HepG2 (cell line): ENCODE data around the gene MYL11. TPM values are rescaled to one million over a fixed set of nuclear protein-coding genes. Genes with fewer than 3 reads are reported as not detected.

Experiments used
- CHD4 ChIP-seq: fragments of 200-600 bp; sonication (generic); IDR thresholded peaks from 2 replicates; pipeline ENCODE4 v1.7.0; 2017; ENCODE audit warnings: mild to moderate bottlenecking, low read length, borderline replicate concordance
- FOXK2 ChIP-seq: fragments of 450-650 bp; IDR thresholded peaks from 2 replicates; pipeline ENCODE4 v1.6.1; 2016
- KDM3A ChIP-seq: IDR thresholded peaks from 2 replicates; pipeline ENCODE4 v1.6.1; 2018; ENCODE audit warnings: low read depth, missing compliant biosample characterization
- PHF5A ChIP-seq: IDR thresholded peaks from one replicate; pipeline ENCODE4 v1.6.1; 2018; ENCODE audit warnings: low read depth, missing genetic modification reagents; ENCODE audit not compliant: unreplicated experiment
- SATB2 ChIP-seq: sonication (generic); formaldehyde crosslinking; IDR thresholded peaks from 2 replicates; pipeline ENCODE4 v1.5.0; 2020; ENCODE audit warnings: missing genetic modification reagents
- SIN3A ChIP-seq: IDR thresholded peaks from 2 replicates; pipeline ENCODE4 v1.6.1; 2011; ENCODE audit warnings: low read depth, mild to moderate bottlenecking, control low read depth, low read length, borderline replicate concordance
- SIX4 ChIP-seq: sonication (generic); formaldehyde crosslinking; IDR thresholded peaks from 2 replicates; pipeline ENCODE4 v1.4.0; 2020; ENCODE audit warnings: missing genetic modification reagents
- SOX13 ChIP-seq, 3 experiments: fragments of 450-650 bp in 1 of 3; sonication (generic) in 1 of 3; formaldehyde crosslinking in 1 of 3; IDR thresholded peaks in 2 of 3; conservative IDR thresholded peaks in 1 of 3; 2 replicates each; pipeline versions ENCODE4 v1.5.0 to v1.6.1; 2016 to 2020; ENCODE audit warnings: antibody characterized with exemption in 1 of 3, mild to moderate bottlenecking in 1 of 3, missing compliant biosample characterization in 1 of 3, missing genetic modification reagents in 1 of 3, moderate library complexity in 1 of 3
- ZC3H13 ChIP-seq: sonication (generic); formaldehyde crosslinking; IDR thresholded peaks from 2 replicates; pipeline ENCODE4 v1.8.1; 2023; ENCODE audit warnings: mild to moderate bottlenecking, missing genetic modification reagents, moderate library complexity
- ZNF12 ChIP-seq: sonication (generic); formaldehyde crosslinking; IDR thresholded peaks from 2 replicates; pipeline ENCODE4 v1.5.0; 2020; ENCODE audit warnings: missing genetic modification reagents
- ZNF615 ChIP-seq: sonication (generic); formaldehyde crosslinking; IDR thresholded peaks from 2 replicates; pipeline ENCODE4 v1.5.0; 2020; ENCODE audit warnings: mild to moderate bottlenecking, missing genetic modification reagents, borderline replicate concordance
- ZNF629 ChIP-seq: sonication (generic); formaldehyde crosslinking; conservative IDR thresholded peaks from 2 replicates; pipeline ENCODE4 v1.5.0; 2020; ENCODE audit warnings: missing genetic modification reagents
- ZNF678 ChIP-seq: sonication (generic); formaldehyde crosslinking; IDR thresholded peaks from 2 replicates; pipeline ENCODE4 v1.4.0; 2020; ENCODE audit warnings: mild to moderate bottlenecking, missing genetic modification reagents
- polyA plus RNA-seq, 8 experiments: library from polyadenylated mRNA; depleted of rRNA in 3 of 8; stranded (reverse) in 7 of 8; unstranded in 1 of 8; fragments of >200 nt; fragmentation: Illumina TruSeq in 4 of 8; extraction: Trizol in 4 of 8; gene quantifications; 2 replicates each; pipeline versions ENCODE4 v1.2.1 to v1.2.3, GENCODE V29; 2011 to 2016; ENCODE audit warnings: low read depth in 4 of 8, missing spikeins in 1 of 8, mixed read lengths in 1 of 8; ENCODE audit not compliant: insufficient read depth in 1 of 8
- total RNA-seq, 5 experiments: library from RNA; depleted of rRNA; stranded (reverse); fragments of >200 nt; fragmentation: Illumina TruSeq; extraction: Trizol; gene quantifications; 2 replicates each; pipeline ENCODE4 v1.2.3, GENCODE V29; 2016; ENCODE audit warnings: low read depth in 1 of 5
- TF ChIP-seq, protein P1 (sequence below): sonication (generic); formaldehyde crosslinking; IDR thresholded peaks from 2 replicates; pipeline ENCODE4 v1.4.0; 2020; ENCODE audit warnings: low read depth, mild to moderate bottlenecking, missing genetic modification reagents
- TF ChIP-seq, protein P2 (sequence below): IDR thresholded peaks from 2 replicates; pipeline ENCODE4 v1.6.1; 2016; ENCODE audit warnings: low read depth, control low read depth
- TF ChIP-seq, protein P3 (sequence below): sonication (generic); formaldehyde crosslinking; IDR thresholded peaks from 2 replicates; pipeline ENCODE4 v1.4.0; 2020; ENCODE audit warnings: mild to moderate bottlenecking, missing genetic modification reagents
- TF ChIP-seq, protein P4 (sequence below): sonication (generic); formaldehyde crosslinking; IDR thresholded peaks from 2 replicates; pipeline ENCODE4 v1.5.0; 2020; ENCODE audit warnings: missing genetic modification reagents
- TF ChIP-seq, protein P5 (sequence below): sonication (generic); formaldehyde crosslinking; conservative IDR thresholded peaks from 2 replicates; pipeline ENCODE4 v1.8.0; 2022; ENCODE audit warnings: mild to moderate bottlenecking, moderate library complexity, missing genetic modification reagents
- TF ChIP-seq, protein P6 (sequence below): sonication (generic); formaldehyde crosslinking; IDR thresholded peaks from 2 replicates; pipeline ENCODE4 v1.4.0; 2020; ENCODE audit warnings: missing genetic modification reagents

MYL11 gene
- total and polyA plus RNA-seq, 2 of the 13 experiments (the other 11 are each of a cell fraction or from before 2014, with no cell fraction given) = not detected

DNA sequence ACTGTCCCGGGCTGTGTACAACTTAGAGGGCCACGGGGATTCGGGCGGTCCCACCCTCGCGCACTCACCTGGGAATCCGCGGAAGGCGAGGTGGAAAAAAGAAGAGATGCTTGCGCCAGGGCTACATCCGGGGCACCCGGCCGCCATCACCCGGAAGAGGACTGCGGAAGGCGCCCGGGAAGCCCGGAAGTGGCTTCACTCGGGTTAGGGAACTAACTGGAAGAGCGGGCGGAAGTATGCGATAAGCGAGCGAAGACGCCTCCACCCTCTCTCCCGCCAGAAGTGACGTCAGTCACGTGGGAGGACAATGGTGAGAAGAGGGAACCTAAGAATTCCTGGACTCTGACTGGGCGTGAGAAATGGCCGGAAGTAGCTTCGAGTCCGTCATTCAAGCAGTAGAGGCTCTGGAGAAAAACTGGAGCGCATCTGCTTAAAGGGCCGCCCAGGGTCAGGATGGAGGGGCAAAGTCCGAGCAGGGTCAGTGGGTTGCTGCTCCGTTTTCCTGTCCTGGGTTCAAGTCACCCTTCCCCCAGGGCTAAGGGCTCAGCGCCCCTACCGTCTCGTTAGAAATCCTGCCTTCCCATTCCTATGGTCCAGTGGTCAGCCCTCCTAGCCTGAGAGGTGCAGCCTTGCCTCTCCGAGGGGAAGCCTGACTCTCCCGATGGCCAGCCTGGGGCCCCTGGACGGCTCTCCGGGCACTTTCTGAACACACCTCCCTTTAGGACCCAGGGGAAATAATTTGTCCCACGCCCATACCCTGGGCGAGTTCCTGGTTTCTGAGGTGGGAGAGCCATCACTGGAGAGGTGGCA is 19.3 kb upstream of the MYL11 start, which contains the start of gene CD2BP2 (continued):
- TF ChIP-seq, protein P1, sequence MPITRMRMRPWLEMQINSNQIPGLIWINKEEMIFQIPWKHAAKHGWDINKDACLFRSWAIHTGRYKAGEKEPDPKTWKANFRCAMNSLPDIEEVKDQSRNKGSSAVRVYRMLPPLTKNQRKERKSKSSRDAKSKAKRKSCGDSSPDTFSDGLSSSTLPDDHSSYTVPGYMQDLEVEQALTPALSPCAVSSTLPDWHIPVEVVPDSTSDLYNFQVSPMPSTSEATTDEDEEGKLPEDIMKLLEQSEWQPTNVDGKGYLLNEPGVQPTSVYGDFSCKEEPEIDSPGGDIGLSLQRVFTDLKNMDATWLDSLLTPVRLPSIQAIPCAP (CRISPR knock-in tag) = 0 out of 2 replicates have a peak, but pooled peaks have one; percentile 5
- TF ChIP-seq, protein P2, sequence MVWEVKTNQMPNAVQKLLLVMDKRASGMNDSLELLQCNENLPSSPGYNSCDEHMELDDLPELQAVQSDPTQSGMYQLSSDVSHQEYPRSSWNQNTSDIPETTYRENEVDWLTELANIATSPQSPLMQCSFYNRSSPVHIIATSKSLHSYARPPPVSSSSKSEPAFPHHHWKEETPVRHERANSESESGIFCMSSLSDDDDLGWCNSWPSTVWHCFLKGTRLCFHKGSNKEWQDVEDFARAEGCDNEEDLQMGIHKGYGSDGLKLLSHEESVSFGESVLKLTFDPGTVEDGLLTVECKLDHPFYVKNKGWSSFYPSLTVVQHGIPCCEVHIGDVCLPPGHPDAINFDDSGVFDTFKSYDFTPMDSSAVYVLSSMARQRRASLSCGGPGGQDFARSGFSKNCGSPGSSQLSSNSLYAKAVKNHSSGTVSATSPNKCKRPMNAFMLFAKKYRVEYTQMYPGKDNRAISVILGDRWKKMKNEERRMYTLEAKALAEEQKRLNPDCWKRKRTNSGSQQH = peak; percentile 66; the same call in 1 of the 2 replicates
- peak; percentile 84 for TF ChIP-seq PHF5A (CRISPR knock-in tag)
- TF ChIP-seq SIN3A = peak; percentile 75
- no peak for TF ChIP-seq ZNF12 (CRISPR knock-in tag)
- TF ChIP-seq CHD4 = peak; percentile 93
- peak; percentile 31 for TF ChIP-seq ZNF678 (CRISPR knock-in tag)
- TF ChIP-seq ZNF615 (CRISPR knock-in tag) = no peak
- TF ChIP-seq, protein P3, sequence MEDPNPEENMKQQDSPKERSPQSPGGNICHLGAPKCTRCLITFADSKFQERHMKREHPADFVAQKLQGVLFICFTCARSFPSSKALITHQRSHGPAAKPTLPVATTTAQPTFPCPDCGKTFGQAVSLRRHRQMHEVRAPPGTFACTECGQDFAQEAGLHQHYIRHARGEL = no peak; the same call in 1 of the 2 replicates
- TF ChIP-seq, protein P4, sequence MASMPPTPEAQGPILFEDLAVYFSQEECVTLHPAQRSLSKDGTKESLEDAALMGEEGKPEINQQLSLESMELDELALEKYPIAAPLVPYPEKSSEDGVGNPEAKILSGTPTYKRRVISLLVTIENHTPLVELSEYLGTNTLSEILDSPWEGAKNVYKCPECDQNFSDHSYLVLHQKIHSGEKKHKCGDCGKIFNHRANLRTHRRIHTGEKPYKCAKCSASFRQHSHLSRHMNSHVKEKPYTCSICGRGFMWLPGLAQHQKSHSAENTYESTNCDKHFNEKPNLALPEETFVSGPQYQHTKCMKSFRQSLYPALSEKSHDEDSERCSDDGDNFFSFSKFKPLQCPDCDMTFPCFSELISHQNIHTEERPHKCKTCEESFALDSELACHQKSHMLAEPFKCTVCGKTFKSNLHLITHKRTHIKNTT (CRISPR knock-in tag) = no peak
- TF ChIP-seq SIX4 (CRISPR knock-in tag) = peak; percentile 30; the same call in 1 of the 2 replicates
- TF ChIP-seq, protein P5, sequence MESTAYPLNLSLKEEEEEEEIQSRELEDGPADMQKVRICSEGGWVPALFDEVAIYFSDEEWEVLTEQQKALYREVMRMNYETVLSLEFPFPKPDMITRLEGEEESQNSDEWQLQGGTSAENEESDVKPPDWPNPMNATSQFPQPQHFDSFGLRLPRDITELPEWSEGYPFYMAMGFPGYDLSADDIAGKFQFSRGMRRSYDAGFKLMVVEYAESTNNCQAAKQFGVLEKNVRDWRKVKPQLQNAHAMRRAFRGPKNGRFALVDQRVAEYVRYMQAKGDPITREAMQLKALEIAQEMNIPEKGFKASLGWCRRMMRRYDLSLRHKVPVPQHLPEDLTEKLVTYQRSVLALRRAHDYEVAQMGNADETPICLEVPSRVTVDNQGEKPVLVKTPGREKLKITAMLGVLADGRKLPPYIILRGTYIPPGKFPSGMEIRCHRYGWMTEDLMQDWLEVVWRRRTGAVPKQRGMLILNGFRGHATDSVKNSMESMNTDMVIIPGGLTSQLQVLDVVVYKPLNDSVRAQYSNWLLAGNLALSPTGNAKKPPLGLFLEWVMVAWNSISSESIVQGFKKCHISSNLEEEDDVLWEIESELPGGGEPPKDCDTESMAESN = peak; percentile 28
- TF ChIP-seq KDM3A (CRISPR knock-in tag) = no peak; the same call in 1 of the 2 replicates
- peak; percentile 43; the same call in 1 of the 2 replicates for TF ChIP-seq SATB2 (CRISPR knock-in tag)
- TF ChIP-seq, protein P6, sequence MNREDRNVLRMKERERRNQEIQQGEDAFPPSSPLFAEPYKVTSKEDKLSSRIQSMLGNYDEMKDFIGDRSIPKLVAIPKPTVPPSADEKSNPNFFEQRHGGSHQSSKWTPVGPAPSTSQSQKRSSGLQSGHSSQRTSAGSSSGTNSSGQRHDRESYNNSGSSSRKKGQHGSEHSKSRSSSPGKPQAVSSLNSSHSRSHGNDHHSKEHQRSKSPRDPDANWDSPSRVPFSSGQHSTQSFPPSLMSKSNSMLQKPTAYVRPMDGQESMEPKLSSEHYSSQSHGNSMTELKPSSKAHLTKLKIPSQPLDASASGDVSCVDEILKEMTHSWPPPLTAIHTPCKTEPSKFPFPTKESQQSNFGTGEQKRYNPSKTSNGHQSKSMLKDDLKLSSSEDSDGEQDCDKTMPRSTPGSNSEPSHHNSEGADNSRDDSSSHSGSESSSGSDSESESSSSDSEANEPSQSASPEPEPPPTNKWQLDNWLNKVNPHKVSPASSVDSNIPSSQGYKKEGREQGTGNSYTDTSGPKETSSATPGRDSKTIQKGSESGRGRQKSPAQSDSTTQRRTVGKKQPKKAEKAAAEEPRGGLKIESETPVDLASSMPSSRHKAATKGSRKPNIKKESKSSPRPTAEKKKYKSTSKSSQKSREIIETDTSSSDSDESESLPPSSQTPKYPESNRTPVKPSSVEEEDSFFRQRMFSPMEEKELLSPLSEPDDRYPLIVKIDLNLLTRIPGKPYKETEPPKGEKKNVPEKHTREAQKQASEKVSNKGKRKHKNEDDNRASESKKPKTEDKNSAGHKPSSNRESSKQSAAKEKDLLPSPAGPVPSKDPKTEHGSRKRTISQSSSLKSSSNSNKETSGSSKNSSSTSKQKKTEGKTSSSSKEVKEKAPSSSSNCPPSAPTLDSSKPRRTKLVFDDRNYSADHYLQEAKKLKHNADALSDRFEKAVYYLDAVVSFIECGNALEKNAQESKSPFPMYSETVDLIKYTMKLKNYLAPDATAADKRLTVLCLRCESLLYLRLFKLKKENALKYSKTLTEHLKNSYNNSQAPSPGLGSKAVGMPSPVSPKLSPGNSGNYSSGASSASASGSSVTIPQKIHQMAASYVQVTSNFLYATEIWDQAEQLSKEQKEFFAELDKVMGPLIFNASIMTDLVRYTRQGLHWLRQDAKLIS (CRISPR knock-in tag) = no peak
- TF ChIP-seq ZNF629 (CRISPR knock-in tag) = peak; percentile 42; the same call in 1 of the 2 replicates
- TF ChIP-seq ZC3H13 (CRISPR knock-in tag) = peak; percentile 79
- TF ChIP-seq FOXK2 = no peak
- peak; percentile 75 for TF ChIP-seq SOX13 (IDR thresholded peaks at IDR 0.05)
- peak in 1 of 2 experiments; percentile 80; a peak in 2 of 4 replicates for TF ChIP-seq SOX13 (CRISPR knock-in tag; conservative IDR thresholded peaks at IDR 0.05 in 1 of 2, IDR thresholded peaks at IDR 0.05 in 1 of 2)
